CD14-positive monocyte (primary cell): ENCODE data around the gene FANCD2OS. TPM values are rescaled to one million over a fixed set of nuclear protein-coding genes. Genes with fewer than 3 reads are reported as not detected.
A peak's percentile ranks its signal among the peaks of the same experiment; 100 is the strongest.

ENCODE experiments used
- DNase-seq, 3 donors: peaks; one replicate each; pipeline ENCODE4 v3.0.0-alpha.2; 2011 to 2022
- H2AFZ ChIP-seq: 2 replicates; pipeline ENCODE4 v1.6.0; 2012; ENCODE audit warnings: mild to moderate bottlenecking, low read depth, low read length, inconsistent platforms; ENCODE audit not compliant: insufficient read depth, poor library complexity, severe bottlenecking
- H3K27ac ChIP-seq, 2 donors: 1 replicate in 1 of 2; 2 replicates in 1 of 2; pipeline ENCODE4 v1.5.1; 2012 to 2013; ENCODE audit warnings: low read length in 2 of 2, control low read depth in 1 of 2, inconsistent platforms in 1 of 2, low read depth in 1 of 2, mild to moderate bottlenecking in 1 of 2
- H3K27me3 ChIP-seq, 2 donors: one replicate each; pipeline versions ENCODE4 v1.6.0 to v1.6.1; 2011 to 2013; ENCODE audit warnings: low read length in 2 of 2; ENCODE audit not compliant: control insufficient read depth in 2 of 2, insufficient read depth in 2 of 2
- H3K36me3 ChIP-seq, 2 donors: replicated peaks in 1 of 2; 1 replicate in 1 of 2; 2 replicates in 1 of 2; pipeline versions ENCODE4 v1.5.1 to v1.6.1; 2012 to 2013; ENCODE audit warnings: low read length in 2 of 2, control low read depth in 1 of 2, inconsistent platforms in 1 of 2, mild to moderate bottlenecking in 1 of 2; ENCODE audit not compliant: insufficient read depth in 2 of 2, control insufficient read depth in 1 of 2
- H3K4me1 ChIP-seq, 2 donors: 1 replicate in 1 of 2; 2 replicates in 1 of 2; pipeline versions ENCODE4 v1.5.1 to v1.6.1; 2012 to 2013; ENCODE audit warnings: low read length in 2 of 2, control low read depth in 1 of 2, inconsistent platforms in 1 of 2, mild to moderate bottlenecking in 1 of 2, moderate library complexity in 1 of 2; ENCODE audit not compliant: insufficient read depth in 2 of 2, control insufficient read depth in 1 of 2
- H3K4me2 ChIP-seq: replicated peaks from 2 replicates; pipeline ENCODE3; 2012; ENCODE audit warnings: low read length, moderate library complexity, mild to moderate bottlenecking; ENCODE audit not compliant: poor library complexity, severe bottlenecking; ENCODE audit errors: extremely low read depth
- H3K4me3 ChIP-seq, 3 experiments: fragments of 200-600 bp in 1 of 3; sonication (generic) in 1 of 3; replicated peaks in 1 of 3; 1 replicate in 2 of 3; 2 replicates in 1 of 3; pipeline ENCODE4 v1.5.1; 2011 to 2013; ENCODE audit warnings: low read length in 3 of 3, mild to moderate bottlenecking in 3 of 3, control low read depth in 2 of 3, low read depth in 2 of 3, inconsistent platforms in 1 of 3, moderate library complexity in 1 of 3
- H3K79me2 ChIP-seq: 2 replicates; pipeline ENCODE4 v1.6.0; 2012; ENCODE audit warnings: mild to moderate bottlenecking, control low read depth, inconsistent platforms, low read length, moderate library complexity; ENCODE audit not compliant: insufficient read depth
- H3K9ac ChIP-seq: 2 replicates; pipeline ENCODE4 v1.6.0; 2017; ENCODE audit warnings: low read length, mild to moderate bottlenecking; ENCODE audit not compliant: insufficient read depth, poor library complexity, severe bottlenecking
- H3K9me3 ChIP-seq, 2 donors: replicated peaks in 1 of 2; 1 replicate in 1 of 2; 2 replicates in 1 of 2; pipeline versions ENCODE4 v1.5.1 to v1.6.1; 2012 to 2013; ENCODE audit warnings: low read length in 2 of 2, control low read depth in 1 of 2; ENCODE audit not compliant: control insufficient read depth in 1 of 2, insufficient read depth in 1 of 2
- H4K20me1 ChIP-seq: 2 replicates; pipeline ENCODE4 v1.6.0; 2012; ENCODE audit warnings: mild to moderate bottlenecking, low read length, control low read depth, moderate library complexity; ENCODE audit not compliant: insufficient read depth
- H3K27ac Mint-ChIP-seq, 7 donors: one replicate each; pipeline ENCODE4 v1.8.0; 2020; ENCODE audit warnings: mild to moderate bottlenecking in 7 of 7, mixed read lengths in 7 of 7, moderate library complexity in 6 of 7, inconsistent platforms in 2 of 7
- H3K27me3 Mint-ChIP-seq, 3 donors: one replicate each; pipeline ENCODE4 v1.8.0; 2021 to 2022; ENCODE audit warnings: low read depth in 3 of 3, mild to moderate bottlenecking in 3 of 3, mixed read lengths in 3 of 3, moderate library complexity in 3 of 3, inconsistent platforms in 1 of 3
- H3K36me3 Mint-ChIP-seq, 2 donors: one replicate each; pipeline ENCODE4 v1.8.0; 2020; ENCODE audit warnings: mixed read lengths in 2 of 2, inconsistent platforms in 1 of 2, mild to moderate bottlenecking in 1 of 2
- H3K4me1 Mint-ChIP-seq: one replicate; pipeline ENCODE4 v1.8.0; 2020; ENCODE audit warnings: mild to moderate bottlenecking, mixed read lengths
- H3K4me3 Mint-ChIP-seq, 2 donors: one replicate each; pipeline ENCODE4 v1.8.0; 2020; ENCODE audit warnings: mild to moderate bottlenecking in 2 of 2, mixed read lengths in 2 of 2, moderate library complexity in 1 of 2
- H3K9me3 Mint-ChIP-seq, 7 donors: one replicate each; pipeline ENCODE4 v1.8.0; 2020 to 2022; ENCODE audit warnings: mixed read lengths in 7 of 7, mild to moderate bottlenecking in 6 of 7, moderate library complexity in 6 of 7, inconsistent platforms in 2 of 7
- WGBS: methylation state at CpG from one replicate; pipeline ENCODE4 v1.1.5; 2013; ENCODE audit warnings: missing lambda C conversion rate; ENCODE audit not compliant: insufficient coverage; 5-methylcytosine and 5-hydroxymethylcytosine counted together
- intact Hi-C, 2 donors: fragments of 100-400 bp; cut with micrococcal nuclease; formaldehyde crosslinking; loops; one replicate each; pipeline versions ENCODE4 v1.15.0 to v1.15.1; 2023
- polyA plus RNA-seq, 3 donors: library from polyadenylated mRNA; depleted of rRNA in 1 of 3; unstranded in 2 of 3; stranded (reverse) in 1 of 3; fragments of 300-500 nt in 2 of 3; fragments of >200 nt in 1 of 3; fragmentation: Illumina TruSeq in 2 of 3; gene quantifications; 1 replicate in 2 of 3; 2 replicates in 1 of 3; pipeline ENCODE4 v1.2.3, GENCODE V29; 2012 to 2021
- TF ChIP-seq, protein P1 (sequence below): fragments of 200-600 bp; IDR thresholded peaks from one replicate; pipeline ENCODE4 v1.8.0; 2022; ENCODE audit warnings: antibody characterized with exemption, mild to moderate bottlenecking

Gene FANCD2OS
- polyA plus RNA-seq, 3 donors: not detected

DNA sequence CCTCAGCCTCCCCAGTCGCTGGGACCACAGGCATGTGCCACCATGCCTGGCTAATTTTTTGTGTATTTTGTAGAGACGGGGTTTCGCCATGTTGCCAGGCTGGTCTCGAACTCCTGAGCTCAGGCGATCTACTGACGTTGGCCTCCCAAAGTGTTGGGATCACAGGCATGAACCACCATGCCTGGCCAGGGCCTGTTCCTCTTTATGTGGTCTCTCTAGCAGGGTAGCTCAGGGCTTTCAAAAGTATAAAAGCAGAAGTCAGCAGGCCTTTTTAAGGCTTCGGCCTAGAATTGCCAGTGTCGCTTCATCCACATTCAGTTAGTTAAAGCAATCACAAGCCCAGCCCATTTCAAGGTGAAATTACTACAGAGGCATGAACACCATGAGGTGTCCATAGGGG, 41.2 kb upstream of the FANCD2OS start:
- Mint-ChIP-seq H3K4me3 (no peak overlapping the region), H3K27me3 (no peaks in the 10 kb centered on the region), H3K9me3 (no peaks in the 10 kb centered on the region), H3K27ac (peak overlapping the region; percentile 82 to 93 (median 91)), H3K4me1 (peaks cover 33% of the 10 kb centered on the region), H3K36me3 (peaks cover 52 to 73% of the 10 kb centered on the region in 2 donors)
- H3K27ac ChIP-seq: peak overlapping the region; percentile 55 to 65
- H3K4me1 ChIP-seq: peaks cover 35 to 40% of the 10 kb centered on the region in 2 donors
- H3K4me3 ChIP-seq: no peak overlapping the region
- TF ChIP-seq, protein P1, sequence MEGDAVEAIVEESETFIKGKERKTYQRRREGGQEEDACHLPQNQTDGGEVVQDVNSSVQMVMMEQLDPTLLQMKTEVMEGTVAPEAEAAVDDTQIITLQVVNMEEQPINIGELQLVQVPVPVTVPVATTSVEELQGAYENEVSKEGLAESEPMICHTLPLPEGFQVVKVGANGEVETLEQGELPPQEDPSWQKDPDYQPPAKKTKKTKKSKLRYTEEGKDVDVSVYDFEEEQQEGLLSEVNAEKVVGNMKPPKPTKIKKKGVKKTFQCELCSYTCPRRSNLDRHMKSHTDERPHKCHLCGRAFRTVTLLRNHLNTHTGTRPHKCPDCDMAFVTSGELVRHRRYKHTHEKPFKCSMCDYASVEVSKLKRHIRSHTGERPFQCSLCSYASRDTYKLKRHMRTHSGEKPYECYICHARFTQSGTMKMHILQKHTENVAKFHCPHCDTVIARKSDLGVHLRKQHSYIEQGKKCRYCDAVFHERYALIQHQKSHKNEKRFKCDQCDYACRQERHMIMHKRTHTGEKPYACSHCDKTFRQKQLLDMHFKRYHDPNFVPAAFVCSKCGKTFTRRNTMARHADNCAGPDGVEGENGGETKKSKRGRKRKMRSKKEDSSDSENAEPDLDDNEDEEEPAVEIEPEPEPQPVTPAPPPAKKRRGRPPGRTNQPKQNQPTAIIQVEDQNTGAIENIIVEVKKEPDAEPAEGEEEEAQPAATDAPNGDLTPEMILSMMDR: no peak
- no peak overlapping the region for H2AFZ ChIP-seq
- peaks cover 68% of the 10 kb centered on the region for H4K20me1 ChIP-seq
- H3K9me3 ChIP-seq: no peaks in the 10 kb centered on the region
- H3K9ac ChIP-seq: no peak overlapping the region
- WGBS: 37% methylated on average over 7 of the region's 8 CpGs
- intact Hi-C loops: no loop called here
- H3K27me3 ChIP-seq: no peaks in the 10 kb centered on the region
- H3K36me3 ChIP-seq: peaks cover 52 to 73% of the 10 kb centered on the region in 2 donors
- H3K4me2 ChIP-seq: no peak overlapping the region
- peaks cover 61% of the 10 kb centered on the region for H3K79me2 ChIP-seq
- DNase-seq: peak; percentile 52 to 64 (median 63)

DNA sequence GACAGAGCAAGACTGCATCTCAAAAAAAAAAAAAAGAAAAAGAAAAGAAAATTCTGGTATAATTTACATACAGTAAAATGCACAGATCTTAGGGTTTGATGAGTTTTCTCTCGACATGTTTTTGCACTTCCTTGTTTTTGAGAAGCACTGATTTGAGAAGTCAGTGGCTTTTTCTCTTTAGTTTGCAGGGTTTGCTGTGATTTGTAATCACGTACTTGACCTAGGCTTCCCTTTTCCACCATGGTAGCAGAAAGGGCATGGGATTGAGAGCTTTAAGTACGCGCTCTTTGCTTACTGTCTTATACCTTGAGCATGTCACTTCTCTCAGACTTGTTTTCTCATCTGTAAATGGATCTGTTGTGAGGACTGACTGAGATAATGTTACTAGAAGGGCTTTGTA, 37.6 kb upstream of the FANCD2OS start:
- peaks cover 76% of the 10 kb centered on the region for H3K79me2 ChIP-seq
- Mint-ChIP-seq H3K4me3 (peak overlapping the region in 1 of 2 donors; percentile 74), H3K27ac (peak overlapping the region; percentile 63 to 89 (median 80)), H3K36me3 (peaks cover 33 to 41% of the 10 kb centered on the region in 2 donors), H3K9me3 (no peaks in the 10 kb centered on the region), H3K27me3 (peaks cover 0 to 5% (median 0%) of the 10 kb centered on the region in 3 donors), H3K4me1 (peaks cover 52% of the 10 kb centered on the region)
- peak overlapping the region; percentile 30 for H3K4me2 ChIP-seq
- peak; percentile 39 to 60 (median 49) for DNase-seq
- no peaks in the 10 kb centered on the region for H3K27me3 ChIP-seq
- no peak overlapping the region for H2AFZ ChIP-seq
- peaks cover 23 to 42% of the 10 kb centered on the region in 2 donors for H3K36me3 ChIP-seq
- peaks cover 81% of the 10 kb centered on the region for H4K20me1 ChIP-seq
- H3K9ac ChIP-seq: no peak overlapping the region
- peak overlapping the region; percentile 38 to 77 for H3K27ac ChIP-seq
- H3K4me3 ChIP-seq: peak overlapping the region in 1 of 3 experiments; percentile 30
- WGBS: no CpG with 5 or more reads among the region's 4 CpGs
- H3K9me3 ChIP-seq: no peaks in the 10 kb centered on the region
- intact Hi-C loops: no loop called here
- TF ChIP-seq, protein P1: no peak
- peaks cover 61 to 67% of the 10 kb centered on the region in 2 donors for H3K4me1 ChIP-seq
